K562 (cell line): ENCODE results near the gene CRTC3. TPM values are rescaled to one million over a fixed set of nuclear protein-coding genes. Genes with fewer than 3 reads are reported as not detected.

ENCODE experiments used
- CEBPB ChIP-seq: fragments of 450-650 bp; IDR thresholded peaks from 2 replicates; pipeline ENCODE4 v1.6.1; 2016; ENCODE audit warnings: missing genetic modification characterization, missing compliant biosample characterization
- CSDE1 ChIP-seq, 2 experiments: fragments of 450-650 bp; IDR thresholded peaks; 2 replicates each; pipeline ENCODE4 v1.6.1; 2016; ENCODE audit warnings: mild to moderate bottlenecking in 1 of 2
- EGR1 ChIP-seq: fragments of 450-650 bp; conservative IDR thresholded peaks from 2 replicates; pipeline ENCODE4 v1.6.1; 2017; ENCODE audit warnings: mild to moderate bottlenecking
- ERF ChIP-seq: fragments of 450-650 bp; formaldehyde crosslinking; IDR thresholded peaks from 2 replicates; pipeline ENCODE4 v1.4.0; 2020; ENCODE audit warnings: mild to moderate bottlenecking, mixed read lengths
- ETV5 ChIP-seq: sonication (generic); formaldehyde crosslinking; IDR thresholded peaks from 2 replicates; pipeline ENCODE4 v1.4.0; 2020; ENCODE audit warnings: low read depth, mild to moderate bottlenecking, missing genetic modification reagents
- GABPA ChIP-seq: fragments of 200-800 bp; sonication (Bioruptor generic); conservative IDR thresholded peaks from 2 replicates; pipeline ENCODE4 v1.6.1; 2016; ENCODE audit warnings: low read depth, missing genetic modification characterization, missing compliant biosample characterization
- KAT7 ChIP-seq: sonication (generic); formaldehyde crosslinking; IDR thresholded peaks from 2 replicates; pipeline ENCODE4 v1.8.0; 2022; ENCODE audit warnings: missing genetic modification reagents, mild to moderate bottlenecking, borderline replicate concordance
- KLF1 ChIP-seq: fragments of 450-650 bp; IDR thresholded peaks from 2 replicates; pipeline ENCODE4 v1.6.1; 2016; ENCODE audit warnings: missing genetic modification characterization, missing compliant biosample characterization
- KLF6 ChIP-seq: fragments of 250-450 bp; sonication (Bioruptor Pico); IDR thresholded peaks from 2 replicates; pipeline ENCODE4 v1.4.0; 2020; ENCODE audit warnings: mild to moderate bottlenecking, moderate library complexity, borderline replicate concordance
- MAZ ChIP-seq, 2 experiments: fragments of 450-650 bp in 1 of 2; sonication (generic) in 1 of 2; formaldehyde crosslinking; IDR thresholded peaks in 1 of 2; conservative IDR thresholded peaks in 1 of 2; 2 replicates each; pipeline versions ENCODE4 v1.4.0 to v1.5.0; 2020; ENCODE audit warnings: mild to moderate bottlenecking in 1 of 2, missing genetic modification reagents in 1 of 2
- PCBP1 ChIP-seq: fragments of 200-400 bp; formaldehyde crosslinking; IDR thresholded peaks from 2 replicates; pipeline ENCODE4 v1.6.1; 2018; ENCODE audit warnings: mild to moderate bottlenecking, low read depth, low read length; ENCODE audit not compliant: poor library complexity, severe bottlenecking
- PHF8 ChIP-seq: fragments of 200-600 bp; sonication (generic); IDR thresholded peaks from 2 replicates; pipeline ENCODE4 v1.6.1; 2012; ENCODE audit warnings: mixed run types, mild to moderate bottlenecking, inconsistent platforms, low read length, moderate library complexity, borderline replicate concordance
- POLR2AphosphoS2 ChIP-seq: IDR thresholded peaks from 2 replicates; pipeline ENCODE4 v1.6.1; 2012; ENCODE audit warnings: low read length, improper control_type of control experiment
- XRCC3 ChIP-seq: fragments of 450-650 bp; IDR thresholded peaks from 2 replicates; pipeline ENCODE4 v1.6.1; 2017; ENCODE audit warnings: mild to moderate bottlenecking, moderate library complexity
- ZNF124 ChIP-seq: sonication (generic); formaldehyde crosslinking; IDR thresholded peaks from 2 replicates; pipeline ENCODE4 v1.8.1; 2022; ENCODE audit warnings: missing genetic modification reagents
- ZNF174 ChIP-seq: fragments of 250-450 bp; sonication (Bioruptor Pico); IDR thresholded peaks from 2 replicates; pipeline ENCODE4 v1.4.0; 2020; ENCODE audit warnings: mild to moderate bottlenecking
- ZNF431 ChIP-seq: sonication (generic); formaldehyde crosslinking; IDR thresholded peaks from 2 replicates; pipeline ENCODE4 v1.8.0; 2022; ENCODE audit warnings: mild to moderate bottlenecking, missing genetic modification reagents
- polyA plus RNA-seq, 8 experiments: library from polyadenylated mRNA; depleted of rRNA in 4 of 8; stranded (reverse) in 5 of 8; unstranded in 3 of 8; fragments of >200 nt; fragmentation: Nextera tagmentation in 2 of 8; fragmentation: Illumina TruSeq in 1 of 8; extraction: Ambion mirVana in 2 of 8; extraction: Trizol in 1 of 8; gene quantifications; 2 replicates each; pipeline versions ENCODE4 v1.2.1 to v1.2.3, GENCODE V29; 2011 to 2014; ENCODE audit warnings: inconsistent platforms in 1 of 8, missing spikeins in 1 of 8
- total RNA-seq, 7 experiments: library from RNA; depleted of rRNA in 6 of 7; stranded (reverse); fragments of >200 nt in 6 of 7; fragmentation: Illumina TruSeq in 2 of 7; extraction: Trizol in 2 of 7; gene quantifications; 2 replicates each; pipeline versions ENCODE4 v1.2.1 to v1.2.3, GENCODE V29; 2011 to 2021; ENCODE audit warnings: low replicate concordance in 1 of 7
- TF ChIP-seq, protein P1 (sequence below): fragments of 450-650 bp; IDR thresholded peaks from 2 replicates; pipeline ENCODE4 v1.6.1; 2016; ENCODE audit warnings: antibody characterized with exemption
- TF ChIP-seq, protein P2 (sequence below): fragments of 250-450 bp; sonication (Bioruptor Pico); IDR thresholded peaks from 2 replicates; pipeline ENCODE4 v1.4.0; 2020; ENCODE audit warnings: mild to moderate bottlenecking, moderate library complexity
- TF ChIP-seq, protein P3 (sequence below): fragments of 450-650 bp; formaldehyde crosslinking; IDR thresholded peaks from 2 replicates; pipeline ENCODE4 v1.4.0; 2022; ENCODE audit warnings: missing genetic modification characterization
- TF ChIP-seq, protein P4 (sequence below): fragments of 450-650 bp; formaldehyde crosslinking; IDR thresholded peaks from 2 replicates; pipeline ENCODE4 v1.4.0; 2020; ENCODE audit warnings: mild to moderate bottlenecking, mixed read lengths

The CRTC3 gene
- total and polyA plus RNA-seq, 9 of the 15 experiments (the other 6 are each of a cell fraction or from before 2014, with no cell fraction given), result 1.2 to 19.0 (median 11.6) TPM

DNA sequence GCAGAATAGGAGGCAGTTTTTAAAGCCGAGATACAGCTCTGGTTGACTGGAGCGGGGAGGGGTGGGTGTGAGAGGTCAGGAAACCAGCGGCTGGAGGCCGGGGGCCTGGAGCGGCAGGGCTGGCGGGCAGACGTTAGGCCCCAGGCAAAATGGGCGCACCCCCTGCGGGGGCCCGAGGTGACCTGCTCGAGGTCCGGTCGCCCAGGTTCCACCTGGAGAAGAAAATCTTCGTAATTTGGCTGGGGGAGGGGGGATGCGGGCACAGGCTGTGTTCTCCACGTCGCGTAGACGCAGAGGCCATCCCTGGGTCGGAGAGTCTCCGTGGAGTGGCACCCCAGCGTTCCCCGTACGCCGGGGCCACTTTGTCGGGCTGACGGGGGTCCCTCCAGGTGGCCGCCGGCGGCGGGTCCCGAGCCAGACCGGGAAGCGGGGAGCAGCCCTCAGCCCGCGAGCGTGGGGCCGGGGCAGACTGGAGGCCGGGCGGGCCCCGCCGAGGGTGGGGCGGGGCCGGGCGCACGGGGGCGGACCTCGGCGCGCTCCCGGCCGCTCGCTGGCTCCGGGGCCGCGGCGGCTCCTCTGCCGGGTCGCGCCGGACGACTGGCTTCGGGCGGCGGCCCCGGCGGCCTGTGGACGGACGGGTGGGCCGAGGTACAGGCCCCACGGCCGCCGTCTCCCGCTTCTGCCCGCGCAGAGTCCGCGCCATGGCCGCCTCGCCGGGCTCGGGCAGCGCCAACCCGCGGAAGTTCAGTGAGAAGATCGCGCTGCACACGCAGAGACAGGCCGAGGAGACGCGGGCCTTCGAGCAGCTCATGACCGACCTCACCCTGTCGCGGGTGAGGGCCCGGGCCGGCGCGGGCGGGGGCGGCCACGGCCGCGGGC lies at the start of gene CRTC3 (continued):
- TF ChIP-seq, protein P1, sequence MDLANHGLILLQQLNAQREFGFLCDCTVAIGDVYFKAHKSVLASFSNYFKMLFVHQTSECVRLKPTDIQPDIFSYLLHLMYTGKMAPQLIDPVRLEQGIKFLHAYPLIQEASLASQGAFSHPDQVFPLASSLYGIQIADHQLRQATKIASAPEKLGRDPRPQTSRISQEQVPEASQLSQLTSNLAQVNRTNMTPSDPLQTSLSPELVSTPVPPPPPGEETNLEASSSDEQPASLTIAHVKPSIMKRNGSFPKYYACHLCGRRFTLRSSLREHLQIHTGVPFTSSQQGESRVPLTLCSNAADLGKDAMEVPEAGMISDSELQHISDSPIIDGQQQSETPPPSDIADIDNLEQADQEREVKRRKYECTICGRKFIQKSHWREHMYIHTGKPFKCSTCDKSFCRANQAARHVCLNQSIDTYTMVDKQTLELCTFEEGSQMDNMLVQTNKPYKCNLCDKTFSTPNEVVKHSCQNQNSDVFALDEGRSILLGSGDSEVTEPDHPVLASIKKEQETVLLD, result no peak
- TF ChIP-seq PCBP1 (no peak), CEBPB (no peak), ERF (CRISPR knock-in tag) (no peak), ZNF174 (CRISPR knock-in tag) (no peak), ZNF431 (CRISPR knock-in tag) (no peak), GABPA (tag) (no peak), POLR2AphosphoS2 (no peak), XRCC3 (no peak), EGR1 (no peak), KAT7 (CRISPR knock-in tag) (0 out of 2 replicates have a peak, but pooled peaks have one; percentile 37), KLF1 (no peak), ETV5 (no peak), MAZ (CRISPR knock-in tag; conservative IDR thresholded peaks at IDR 0.05 in 1 of 2, IDR thresholded peaks at IDR 0.05 in 1 of 2) (0 out of 4 replicates have a peak, but pooled peaks of 1 of the 2 experiments have one; percentile 72), PHF8 (peak; percentile 86; the same call in 1 of the 2 replicates), KLF6 (CRISPR knock-in tag) (no peak), ZNF124 (CRISPR knock-in tag) (no peak), CSDE1 (IDR thresholded peaks at IDR 0.05) (no peak)
- TF ChIP-seq, protein P2, sequence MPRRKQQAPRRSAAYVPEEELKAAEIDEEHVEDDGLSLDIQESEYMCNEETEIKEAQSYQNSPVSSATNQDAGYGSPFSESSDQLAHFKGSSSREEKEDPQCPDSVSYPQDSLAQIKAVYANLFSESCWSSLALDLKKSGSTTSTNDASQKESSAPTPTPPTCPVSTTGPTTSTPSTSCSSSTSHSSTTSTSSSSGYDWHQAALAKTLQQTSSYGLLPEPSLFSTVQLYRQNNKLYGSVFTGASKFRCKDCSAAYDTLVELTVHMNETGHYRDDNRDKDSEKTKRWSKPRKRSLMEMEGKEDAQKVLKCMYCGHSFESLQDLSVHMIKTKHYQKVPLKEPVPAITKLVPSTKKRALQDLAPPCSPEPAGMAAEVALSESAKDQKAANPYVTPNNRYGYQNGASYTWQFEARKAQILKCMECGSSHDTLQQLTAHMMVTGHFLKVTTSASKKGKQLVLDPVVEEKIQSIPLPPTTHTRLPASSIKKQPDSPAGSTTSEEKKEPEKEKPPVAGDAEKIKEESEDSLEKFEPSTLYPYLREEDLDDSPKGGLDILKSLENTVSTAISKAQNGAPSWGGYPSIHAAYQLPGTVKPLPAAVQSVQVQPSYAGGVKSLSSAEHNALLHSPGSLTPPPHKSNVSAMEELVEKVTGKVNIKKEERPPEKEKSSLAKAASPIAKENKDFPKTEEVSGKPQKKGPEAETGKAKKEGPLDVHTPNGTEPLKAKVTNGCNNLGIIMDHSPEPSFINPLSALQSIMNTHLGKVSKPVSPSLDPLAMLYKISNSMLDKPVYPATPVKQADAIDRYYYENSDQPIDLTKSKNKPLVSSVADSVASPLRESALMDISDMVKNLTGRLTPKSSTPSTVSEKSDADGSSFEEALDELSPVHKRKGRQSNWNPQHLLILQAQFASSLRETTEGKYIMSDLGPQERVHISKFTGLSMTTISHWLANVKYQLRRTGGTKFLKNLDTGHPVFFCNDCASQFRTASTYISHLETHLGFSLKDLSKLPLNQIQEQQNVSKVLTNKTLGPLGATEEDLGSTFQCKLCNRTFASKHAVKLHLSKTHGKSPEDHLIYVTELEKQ, result no peak
- TF ChIP-seq, protein P3, sequence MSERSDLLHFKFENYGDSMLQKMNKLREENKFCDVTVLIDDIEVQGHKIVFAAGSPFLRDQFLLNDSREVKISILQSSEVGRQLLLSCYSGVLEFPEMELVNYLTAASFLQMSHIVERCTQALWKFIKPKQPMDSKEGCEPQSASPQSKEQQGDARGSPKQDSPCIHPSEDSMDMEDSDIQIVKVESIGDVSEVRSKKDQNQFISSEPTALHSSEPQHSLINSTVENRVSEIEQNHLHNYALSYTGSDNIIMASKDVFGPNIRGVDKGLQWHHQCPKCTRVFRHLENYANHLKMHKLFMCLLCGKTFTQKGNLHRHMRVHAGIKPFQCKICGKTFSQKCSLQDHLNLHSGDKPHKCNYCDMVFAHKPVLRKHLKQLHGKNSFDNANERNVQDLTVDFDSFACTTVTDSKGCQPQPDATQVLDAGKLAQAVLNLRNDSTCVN (CRISPR knock-in tag), result no peak
- TF ChIP-seq, protein P4, sequence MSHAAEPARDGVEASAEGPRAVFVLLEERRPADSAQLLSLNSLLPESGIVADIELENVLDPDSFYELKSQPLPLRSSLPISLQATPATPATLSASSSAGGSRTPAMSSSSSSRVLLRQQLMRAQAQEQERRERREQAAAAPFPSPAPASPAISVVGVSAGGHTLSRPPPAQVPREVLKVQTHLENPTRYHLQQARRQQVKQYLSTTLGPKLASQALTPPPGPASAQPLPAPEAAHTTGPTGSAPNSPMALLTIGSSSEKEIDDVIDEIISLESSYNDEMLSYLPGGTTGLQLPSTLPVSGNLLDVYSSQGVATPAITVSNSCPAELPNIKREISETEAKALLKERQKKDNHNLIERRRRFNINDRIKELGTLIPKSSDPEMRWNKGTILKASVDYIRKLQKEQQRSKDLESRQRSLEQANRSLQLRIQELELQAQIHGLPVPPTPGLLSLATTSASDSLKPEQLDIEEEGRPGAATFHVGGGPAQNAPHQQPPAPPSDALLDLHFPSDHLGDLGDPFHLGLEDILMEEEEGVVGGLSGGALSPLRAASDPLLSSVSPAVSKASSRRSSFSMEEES, result no peak
